Lung (tissue), 12 donors: ENCODE measurements around the gene PGAM4. TPM values are rescaled to one million over a fixed set of nuclear protein-coding genes. Genes with fewer than 3 reads are reported as not detected.
"Not testable (repeated sequence)": the region's sequence is repeated elsewhere in the genome, so short reads cannot be mapped to it uniquely, and the experiment has no call there.

Experiments
- ATAC-seq: fragments of 200-7000 bp; cut with Tn5 transposase; one replicate; pipeline ENCODE4 v1.9.1; 2020; ENCODE audit warnings: moderate number of reproducible peaks; ENCODE audit not compliant: insufficient read depth, low FRiP score
- DNase-seq, 3 donors: peaks; one replicate each; pipeline ENCODE4 v3.0.0-alpha.2; 2013 to 2017
- H3K27ac ChIP-seq, 2 donors: one replicate each; pipeline ENCODE4 v1.5.1; 2013; ENCODE audit warnings: mild to moderate bottlenecking in 2 of 2, moderate library complexity in 2 of 2, control low read depth in 1 of 2, inconsistent platforms in 1 of 2, low read depth in 1 of 2, low read length in 1 of 2
- H3K27me3 ChIP-seq, 3 donors: one replicate each; pipeline ENCODE4 v1.5.1; 2013; ENCODE audit warnings: low read length in 2 of 3; ENCODE audit not compliant: control insufficient read depth in 3 of 3, insufficient read depth in 3 of 3
- H3K36me3 ChIP-seq, 4 donors: one replicate each; pipeline ENCODE4 v1.5.1; 2013; ENCODE audit warnings: low read length in 4 of 4, mild to moderate bottlenecking in 1 of 4, moderate library complexity in 1 of 4; ENCODE audit not compliant: control insufficient read depth in 4 of 4, insufficient read depth in 4 of 4
- H3K4me1 ChIP-seq, 5 donors: one replicate each; pipeline ENCODE4 v1.5.1; 2013; ENCODE audit warnings: low read length in 5 of 5, mild to moderate bottlenecking in 2 of 5, moderate library complexity in 1 of 5; ENCODE audit not compliant: control insufficient read depth in 5 of 5, insufficient read depth in 5 of 5
- H3K4me3 ChIP-seq: one replicate; pipeline ENCODE4 v1.5.1; 2013; ENCODE audit warnings: mild to moderate bottlenecking, control low read depth, moderate library complexity
- H3K9ac ChIP-seq, 2 donors: one replicate each; pipeline ENCODE4 v1.5.1; 2013; ENCODE audit warnings: low read length in 2 of 2, control low read depth in 1 of 2; ENCODE audit not compliant: insufficient read depth in 1 of 2
- H3K9me3 ChIP-seq, 4 donors: one replicate each; pipeline ENCODE4 v1.5.1; 2013; ENCODE audit warnings: low read length in 3 of 4, mild to moderate bottlenecking in 1 of 4, moderate library complexity in 1 of 4; ENCODE audit not compliant: control insufficient read depth in 4 of 4, insufficient read depth in 3 of 4
- WGBS, 2 donors: extraction: QIAGEN DNeasy Blood & Tissue Kit; methylation state at CpG; one replicate each; pipeline ENCODE4 v1.1.7; 2013; 5-methylcytosine and 5-hydroxymethylcytosine counted together
- polyA plus RNA-seq, 2 donors: library from polyadenylated mRNA; stranded (reverse); fragments of 200-250 nt; gene quantifications; one replicate each; pipeline ENCODE4 v1.2.1, GENCODE V29; 2013
- total RNA-seq, 2 donors: library from RNA; depleted of rRNA in 1 of 2; stranded (reverse); fragments of >200 nt in 1 of 2; gene quantifications; one replicate each; pipeline ENCODE4 v1.2.1, GENCODE V29; 2014 to 2021
- TF ChIP-seq, protein P1 (sequence below): IDR thresholded peaks from 2 replicates; pipeline ENCODE4 v1.5.1; 2012; ENCODE audit warnings: mild to moderate bottlenecking; ENCODE audit errors: control extremely low read depth, extremely low read depth
- donor health status: control.
- donor health status: control.
- donor health status: Bipolar disorder and iron deficiency.
- donor health status: healthy.
- donor health status: DM: yes; HTN: yes; CAD: no.

The PGAM4 gene
- total and polyA plus RNA-seq, 4 donors: 0.08 TPM; not detected in 3

DNA sequence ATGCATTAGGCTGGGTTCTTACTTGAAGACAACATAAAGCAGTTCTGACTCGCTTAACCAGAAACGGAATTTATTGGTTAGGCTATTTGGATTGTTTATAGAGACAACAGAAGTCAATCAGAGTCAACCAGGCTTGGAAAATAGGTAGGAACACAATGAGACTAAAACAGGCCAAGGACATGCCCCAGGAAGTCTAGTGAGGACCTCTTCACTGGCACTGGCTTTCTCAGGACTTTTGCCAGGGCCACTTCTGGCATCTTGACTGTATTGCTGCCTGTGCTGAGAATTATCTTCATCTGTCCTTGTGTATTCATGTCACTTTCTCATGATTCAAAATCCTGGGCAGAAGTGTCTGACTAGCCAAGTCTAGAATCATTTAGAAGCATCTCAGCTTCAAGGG is 19.6 kb downstream of the PGAM4 start:
- no peak for DNase-seq
- Histone ChIP-seq H3K9me3 (no peaks in the 10 kb centered on the region), H3K36me3 (no peaks in the 10 kb centered on the region), H3K27me3 (no peaks in the 10 kb centered on the region), H3K27ac (no peak overlapping the region), H3K9ac (no peak overlapping the region), H3K4me1 (peaks cover 0 to 4% (median 0%) of the 10 kb centered on the region in 5 donors), H3K4me3 (no peak overlapping the region)
- 62 to 92% methylated on average over 2 of the region's 2 CpGs for WGBS, 2 donors
- TF ChIP-seq, protein P1, sequence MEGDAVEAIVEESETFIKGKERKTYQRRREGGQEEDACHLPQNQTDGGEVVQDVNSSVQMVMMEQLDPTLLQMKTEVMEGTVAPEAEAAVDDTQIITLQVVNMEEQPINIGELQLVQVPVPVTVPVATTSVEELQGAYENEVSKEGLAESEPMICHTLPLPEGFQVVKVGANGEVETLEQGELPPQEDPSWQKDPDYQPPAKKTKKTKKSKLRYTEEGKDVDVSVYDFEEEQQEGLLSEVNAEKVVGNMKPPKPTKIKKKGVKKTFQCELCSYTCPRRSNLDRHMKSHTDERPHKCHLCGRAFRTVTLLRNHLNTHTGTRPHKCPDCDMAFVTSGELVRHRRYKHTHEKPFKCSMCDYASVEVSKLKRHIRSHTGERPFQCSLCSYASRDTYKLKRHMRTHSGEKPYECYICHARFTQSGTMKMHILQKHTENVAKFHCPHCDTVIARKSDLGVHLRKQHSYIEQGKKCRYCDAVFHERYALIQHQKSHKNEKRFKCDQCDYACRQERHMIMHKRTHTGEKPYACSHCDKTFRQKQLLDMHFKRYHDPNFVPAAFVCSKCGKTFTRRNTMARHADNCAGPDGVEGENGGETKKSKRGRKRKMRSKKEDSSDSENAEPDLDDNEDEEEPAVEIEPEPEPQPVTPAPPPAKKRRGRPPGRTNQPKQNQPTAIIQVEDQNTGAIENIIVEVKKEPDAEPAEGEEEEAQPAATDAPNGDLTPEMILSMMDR: no peak
- no peak for ATAC-seq

DNA sequence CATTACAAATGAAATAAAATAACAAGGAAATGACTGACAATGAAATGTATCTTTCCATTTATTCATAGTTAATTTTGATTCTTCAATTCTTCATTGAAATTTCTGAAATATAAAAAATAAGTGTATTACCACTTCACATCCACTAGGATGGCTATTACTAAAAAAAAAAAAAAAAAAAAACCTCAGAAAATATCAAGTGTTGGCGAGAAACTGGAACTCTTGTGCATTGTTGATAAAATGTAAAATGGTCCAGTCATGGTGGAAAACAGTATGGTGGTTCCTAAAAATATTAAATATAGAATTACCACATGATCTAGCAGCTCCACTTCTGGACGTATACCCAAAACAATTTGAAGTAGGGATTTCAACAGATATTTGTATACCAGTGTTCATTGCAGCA is 22.9 kb downstream of the PGAM4 start:
- Histone ChIP-seq H3K9me3 (no peaks in the 10 kb centered on the region), H3K27me3 (no peaks in the 10 kb centered on the region), H3K36me3 (no peaks in the 10 kb centered on the region), H3K4me3 (no peak overlapping the region), H3K4me1 (no peaks in the 10 kb centered on the region), H3K27ac (no peak overlapping the region), H3K9ac (no peak overlapping the region)
- DNase-seq: no peak
- TF ChIP-seq, protein P1: no peak
- no peak for ATAC-seq
- 79 to 81% methylated on average over 2 of the region's 2 CpGs for WGBS, 2 donors

DNA sequence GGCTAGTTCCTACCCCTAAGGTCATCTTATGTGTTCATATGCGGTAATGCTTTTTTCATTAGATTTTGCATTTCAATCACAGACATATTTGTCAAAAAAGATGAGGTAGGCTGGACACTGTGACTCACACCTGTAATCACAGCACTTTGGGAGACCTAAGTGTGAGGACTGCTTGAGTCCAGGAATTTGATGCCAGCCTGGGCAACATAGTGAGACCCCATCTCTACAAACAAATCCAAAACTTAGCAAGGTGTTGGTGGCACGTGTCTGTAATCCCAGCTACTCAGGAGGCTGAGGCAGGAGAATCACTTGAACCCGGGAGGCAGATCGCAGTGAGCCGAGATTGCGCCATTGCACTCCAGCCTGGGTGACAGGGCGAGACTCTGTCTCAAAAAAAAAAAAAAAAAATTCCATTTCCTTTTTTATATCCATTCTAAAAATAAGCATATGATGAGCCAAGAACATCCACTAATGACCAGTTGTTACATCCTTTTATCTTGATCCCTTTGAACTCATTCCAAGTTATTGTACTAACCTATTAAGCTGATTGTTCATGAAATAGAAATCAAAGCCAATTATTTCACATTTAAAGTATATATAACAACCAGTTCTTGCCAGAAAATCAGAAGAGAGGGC is 23.4 kb downstream of the PGAM4 start:
- peak in 2 of 3 donors; percentile 6 to 31 for DNase-seq
- WGBS, 2 donors: 59 to 60% methylated on average over 7 of the region's 7 CpGs

DNA sequence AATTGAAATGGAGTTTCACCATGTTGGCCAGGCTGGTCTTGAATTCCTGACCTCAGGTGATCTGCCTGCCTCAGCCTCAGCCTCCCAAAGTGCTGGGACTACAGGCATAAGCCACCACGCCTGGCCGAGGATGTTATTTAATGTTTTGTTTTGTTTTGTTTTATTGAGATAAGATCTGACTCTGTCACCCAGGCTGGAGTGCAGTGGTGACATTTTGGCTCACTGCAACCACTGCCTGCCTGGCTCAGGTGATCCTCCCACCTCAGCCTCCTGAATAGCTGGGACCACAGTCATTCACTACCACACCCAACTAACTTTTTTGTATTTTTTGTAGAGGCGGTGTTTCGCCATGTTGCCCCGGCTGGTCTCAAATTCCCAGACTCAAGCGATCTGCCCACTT is 24.4 kb downstream of the PGAM4 start:
- not testable (repeated sequence) for ATAC-seq, H3K36me3 ChIP-seq, H3K27ac ChIP-seq, H3K27me3 ChIP-seq, H3K4me1 ChIP-seq, H3K9ac ChIP-seq, H3K9me3 ChIP-seq, H3K4me3 ChIP-seq, DNase-seq
- WGBS, 2 donors: 89 to 90% methylated on average over 6 of the region's 6 CpGs

More for the DNA sequence above, 23.4 kb downstream of the PGAM4 start:
- Histone ChIP-seq H3K27me3 (no peaks in the 10 kb centered on the region), H3K4me3 (no peak overlapping the region), H3K27ac (no peak overlapping the region), H3K9ac (no peak overlapping the region), H3K36me3 (no peaks in the 10 kb centered on the region), H3K4me1 (no peaks in the 10 kb centered on the region), H3K9me3 (no peaks in the 10 kb centered on the region)
- TF ChIP-seq, protein P1: no peak
- ATAC-seq: no peak
